Measurements from ENCODE around the gene ULK4. TPM values are rescaled to one million over a fixed set of nuclear protein-coding genes. Genes with fewer than 3 reads are reported as not detected.
A peak's percentile ranks its signal among the peaks of the same experiment; 100 is the strongest.

Gene ULK4
- total RNA-seq, 4 donors from 2014 or later, result 13.3 to 23.4 (median 17.9) TPM

GRCh38 chr3:41690766-41691563 is 270.9 kb downstream of the ULK4 start:
- Histone ChIP-seq H3K4me3 (no peak overlapping the region), H3K9me3 (no peaks in the 10 kb centered on the region), H3K27ac (no peak overlapping the region), H3K4me1 (peaks cover 0 to 8% (median 0%) of the 10 kb centered on the region in 4 donors), H3K36me3 (no peaks in the 10 kb centered on the region), H3K27me3 (no peaks in the 10 kb centered on the region)
- WGBS, 2 donors, result 46% methylated on average over 5 of the region's 5 CpGs
- no peak for DNase-seq (ENCODE audit: low spot score in 2 of 2)
- TF ChIP-seq POLR2A (IDR thresholded peaks at IDR 0.05) (no peak), EP300 (IDR thresholded peaks at IDR 0.05) (no peak), CTCF (IDR thresholded peaks at IDR 0.05) (no peak)

- Histone ChIP-seq H3K36me3 (no peaks in the 10 kb centered on the region), H3K9me3 (no peaks in the 10 kb centered on the region), H3K27ac (peak overlapping the region in 3 of 4 donors; percentile 21 to 83 (median 36)), H3K4me3 (no peak overlapping the region), H3K4me1 (peaks cover 0 to 11% (median 0%) of the 10 kb centered on the region in 4 donors), H3K27me3 (no peaks in the 10 kb centered on the region)
- WGBS, 2 donors, result 68 to 70% methylated on average over 4 of the region's 4 CpGs
- TF ChIP-seq CTCF (IDR thresholded peaks at IDR 0.05) (no peak), EP300 (IDR thresholded peaks at IDR 0.05) (peak; percentile 27 to 67)
- no peak for DNase-seq (ENCODE audit: low spot score in 2 of 2)
These were observed 273.1 kb downstream of the ULK4 start for GRCh38 chr3:41688595-41689380.

GRCh38 chr3:41684797-41685735 is 276.8 kb downstream of the ULK4 start:
- Histone ChIP-seq H3K27me3 (no peaks in the 10 kb centered on the region), H3K27ac (peak overlapping the region in 1 of 4 donors; percentile 10), H3K4me1 (peaks cover 0 to 8% (median 0%) of the 10 kb centered on the region in 4 donors), H3K4me3 (no peak overlapping the region), H3K36me3 (no peaks in the 10 kb centered on the region), H3K9me3 (no peaks in the 10 kb centered on the region)
- WGBS, 2 donors, result 89 to 95% methylated on average over 4 of the region's 4 CpGs
- DNase-seq (ENCODE audit: low spot score in 2 of 2), result no peak
- no peak for TF ChIP-seq CTCF (IDR thresholded peaks at IDR 0.05)
- no peak for TF ChIP-seq EP300 (IDR thresholded peaks at IDR 0.05)
- TF ChIP-seq POLR2A (IDR thresholded peaks at IDR 0.05), result no peak

- Histone ChIP-seq H3K9me3 (no peaks in the 10 kb centered on the region), H3K4me1 (peaks cover 0 to 8% (median 0%) of the 10 kb centered on the region in 4 donors), H3K27ac (peak overlapping the region in 1 of 4 donors; percentile 35), H3K27me3 (no peaks in the 10 kb centered on the region), H3K4me3 (no peak overlapping the region), H3K36me3 (no peaks in the 10 kb centered on the region)
- 71 to 75% methylated on average over 10 of the region's 10 CpGs for WGBS, 2 donors
- DNase-seq (ENCODE audit: low spot score in 2 of 2), result no peak
- TF ChIP-seq EP300 (IDR thresholded peaks at IDR 0.05) (no peak), CTCF (IDR thresholded peaks at IDR 0.05) (no peak), POLR2A (IDR thresholded peaks at IDR 0.05) (no peak)
These were observed 278.1 kb downstream of the ULK4 start for GRCh38 chr3:41683666-41684350.

Measured in tibial nerve (tissue), 4 donors.